HG03457 (cell line): ENCODE results near the gene LSM14A.
"Not testable (repeated sequence)": the region's sequence is repeated elsewhere in the genome, so short reads cannot be mapped to it uniquely, and the experiment has no call there.

ENCODE experiments used
- ATAC-seq: cut with Tn5 transposase; IDR thresholded peaks from one replicate; pipeline ENCODE4 v1.9.1; 2021; ENCODE audit warnings: moderate number of reproducible peaks; ENCODE audit not compliant: unreplicated experiment

LSM14A gene

DNA sequence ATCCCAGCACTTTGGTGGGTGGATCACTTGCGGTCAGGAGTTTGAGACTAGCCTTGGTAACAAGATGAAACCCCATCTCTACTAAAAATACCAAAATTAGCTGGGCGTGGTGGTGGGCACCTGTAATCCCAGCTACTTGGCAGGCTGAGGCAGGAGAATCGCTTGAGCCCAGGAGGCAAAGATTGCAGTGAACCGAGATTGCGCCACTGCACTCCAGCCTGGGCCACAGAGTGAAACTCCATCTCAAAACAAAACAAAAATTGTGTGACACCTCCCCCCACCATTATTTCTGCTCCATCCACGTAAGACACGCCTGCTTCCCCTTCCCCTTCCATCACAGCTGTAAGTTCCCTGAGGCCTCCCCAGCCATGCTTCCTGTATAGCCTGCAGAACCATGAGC is 13.3 kb upstream of the LSM14A start:
- ATAC-seq, result not testable (repeated sequence)

GRCh38 chr19:34159541-34159940 is 12.8 kb upstream of the LSM14A start:
- ATAC-seq, result not testable (repeated sequence)

- not testable (repeated sequence) for ATAC-seq
Observed at GRCh38 chr19:34161902-34162301, 10.4 kb upstream of the LSM14A start.

DNA sequence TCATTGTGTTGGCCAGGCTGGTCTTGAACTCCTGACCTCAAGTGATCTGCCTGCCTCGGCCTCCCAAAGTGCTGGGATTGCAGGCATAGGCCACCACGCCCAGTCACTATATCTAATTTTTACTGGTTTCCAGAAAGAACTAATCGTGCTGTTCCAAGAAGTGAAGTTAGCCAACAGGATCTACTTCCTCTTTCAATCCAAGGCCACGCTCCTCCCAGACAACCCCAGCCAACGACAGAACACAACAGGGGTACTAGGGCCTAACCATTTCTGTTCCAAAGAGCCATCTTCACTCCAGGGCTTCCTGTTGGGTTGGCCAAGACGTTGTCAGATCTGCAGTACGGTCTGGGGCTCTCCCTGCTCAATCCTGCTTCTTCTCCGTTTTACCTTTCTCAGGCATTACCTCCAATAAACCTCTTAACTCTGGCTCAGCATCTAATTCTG is 7.0 kb upstream of the LSM14A start:
- no peak for ATAC-seq

DNA sequence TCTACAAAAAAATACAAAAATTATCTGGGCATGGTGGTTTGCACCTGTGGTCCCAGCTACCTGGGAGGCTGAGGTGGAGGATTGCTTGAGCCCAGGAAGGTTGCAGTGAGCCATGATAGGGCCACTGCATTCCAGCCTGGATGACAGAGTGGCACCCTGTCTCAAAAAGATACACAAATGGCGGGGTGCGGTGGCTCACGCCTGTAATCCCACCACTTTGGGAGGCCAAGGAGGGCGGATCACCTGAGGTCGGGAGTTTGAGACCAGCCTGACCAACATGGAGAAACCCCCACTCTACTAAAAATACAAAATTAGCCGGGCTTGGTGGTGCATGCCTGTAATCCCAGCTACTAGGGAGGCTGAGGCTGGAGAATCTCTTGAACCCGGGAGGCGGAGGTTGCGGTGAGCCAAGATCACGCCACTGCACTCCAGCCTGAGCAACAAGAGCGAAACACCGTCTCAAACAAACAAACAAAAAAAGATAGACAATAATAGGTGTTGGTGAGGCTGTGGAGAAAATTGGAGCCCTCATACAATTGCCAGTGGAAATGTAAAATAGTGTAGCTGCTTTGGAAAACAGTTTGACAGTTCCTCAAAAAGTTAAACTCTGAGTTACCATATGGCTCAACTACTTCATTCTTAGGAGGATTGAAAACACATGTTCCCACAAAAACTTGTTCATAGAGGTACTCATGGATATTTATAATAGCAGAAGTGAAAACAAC is 2.7 kb upstream of the LSM14A start:
- not testable (repeated sequence) for ATAC-seq

- peak; percentile 7 for ATAC-seq
Observed at GRCh38 chr19:34171539-34171876, 796 bp upstream of the LSM14A start.

GRCh38 chr19:34172661-34173192 is 423 bp downstream of the LSM14A start:
- ATAC-seq, result peak; percentile 27

DNA sequence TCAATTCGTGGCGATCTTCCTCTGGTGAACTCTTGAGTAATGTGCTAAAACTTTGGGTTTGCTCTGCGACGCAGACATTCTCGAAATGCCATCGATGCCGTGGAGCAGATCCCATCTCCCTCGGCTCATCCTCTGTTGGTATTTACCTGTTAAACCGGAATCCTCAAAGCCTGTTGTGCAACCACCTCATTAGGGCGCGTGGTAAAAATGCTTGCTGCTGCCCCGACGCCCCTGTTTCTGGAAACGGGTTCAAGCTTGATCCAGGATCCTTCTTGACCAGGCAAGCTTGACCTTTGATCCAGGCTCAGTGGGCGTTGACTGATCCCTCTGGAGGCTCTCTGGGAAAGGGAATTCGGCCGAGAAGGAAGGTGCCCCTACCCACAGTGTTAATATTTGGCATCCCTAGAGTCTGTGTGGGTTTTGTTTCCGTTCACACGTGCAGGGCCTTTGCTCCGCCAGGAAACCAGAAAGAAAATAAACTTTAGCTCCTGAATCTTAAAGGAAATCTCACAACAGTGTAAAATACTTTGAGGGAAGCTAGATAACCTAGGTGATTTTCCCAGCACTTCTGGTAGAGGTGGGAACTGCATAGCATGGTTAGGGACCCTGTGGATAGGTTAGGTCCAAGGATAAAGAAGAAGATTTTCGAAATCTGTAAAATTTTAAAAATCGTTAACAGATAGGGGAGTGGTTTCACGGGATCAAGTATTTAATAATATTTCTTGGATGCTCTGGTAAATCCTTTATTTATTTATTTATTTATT is 1.1 kb downstream of the LSM14A start:
- no peak for ATAC-seq

- ATAC-seq, result not testable (repeated sequence)
Observed at GRCh38 chr19:34175173-34175572, 2.9 kb downstream of the LSM14A start.

DNA sequence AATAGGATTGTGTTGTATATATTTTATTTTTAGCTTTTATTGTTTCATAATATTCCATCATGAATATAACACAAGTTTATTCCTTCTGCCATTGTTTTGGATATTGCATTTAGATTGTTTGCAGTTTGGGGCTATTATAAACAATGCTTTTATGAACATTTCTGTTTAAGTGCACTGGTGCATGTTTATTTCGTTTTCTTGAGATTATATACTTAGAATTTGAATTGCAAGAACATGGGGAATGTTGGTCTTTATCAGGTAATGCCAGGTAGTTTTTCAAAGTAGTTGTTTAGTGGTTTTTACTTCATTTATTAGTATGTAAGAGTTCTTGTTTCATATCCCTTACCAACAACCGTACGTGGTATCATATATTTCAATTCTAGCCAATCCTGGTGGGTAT is 4.3 kb downstream of the LSM14A start:
- ATAC-seq, result no peak

- ATAC-seq, result no peak
Observed at GRCh38 chr19:34178274-34178610, 5.9 kb downstream of the LSM14A start.

DNA sequence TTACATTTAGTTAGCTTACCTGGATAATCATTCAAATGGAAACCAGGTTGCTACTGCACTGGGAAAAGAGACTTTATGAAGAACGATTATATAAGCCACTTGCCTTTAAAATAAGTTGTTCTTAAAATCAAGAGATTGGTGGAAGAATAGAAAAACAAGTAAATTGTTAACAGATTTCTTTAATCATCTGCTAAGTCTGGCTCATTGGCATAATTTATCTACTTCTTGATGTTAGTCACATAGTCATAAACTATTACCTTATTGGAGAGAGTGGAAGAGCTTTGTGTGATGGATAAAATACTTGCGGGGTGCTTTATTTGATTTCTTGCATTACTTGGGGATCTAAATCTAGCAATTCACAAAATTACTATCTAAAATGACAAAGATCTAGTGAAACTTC is 6.8 kb downstream of the LSM14A start:
- ATAC-seq, result no peak

DNA sequence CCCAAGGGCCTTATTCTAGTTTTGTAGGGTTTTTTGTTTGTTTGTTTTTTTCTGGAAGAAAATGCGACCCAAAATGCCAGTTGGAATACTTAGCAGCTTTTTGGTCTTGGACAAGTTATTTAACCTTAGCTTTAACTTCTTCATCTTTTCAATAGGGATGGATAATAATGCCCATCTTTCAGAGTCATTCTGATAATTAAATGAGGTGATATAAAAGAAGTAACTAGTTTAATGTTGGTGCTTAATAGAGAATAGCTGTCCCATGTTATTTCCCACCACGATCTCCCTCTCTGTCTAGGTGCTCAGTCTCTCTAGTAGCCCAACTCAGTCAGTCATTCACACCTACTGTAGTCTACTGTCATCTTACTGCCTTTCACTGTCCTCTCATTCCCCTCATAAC is 8.0 kb downstream of the LSM14A start:
- no peak for ATAC-seq

- ATAC-seq, result no peak
Observed at GRCh38 chr19:34180709-34181108, 8.4 kb downstream of the LSM14A start.

DNA sequence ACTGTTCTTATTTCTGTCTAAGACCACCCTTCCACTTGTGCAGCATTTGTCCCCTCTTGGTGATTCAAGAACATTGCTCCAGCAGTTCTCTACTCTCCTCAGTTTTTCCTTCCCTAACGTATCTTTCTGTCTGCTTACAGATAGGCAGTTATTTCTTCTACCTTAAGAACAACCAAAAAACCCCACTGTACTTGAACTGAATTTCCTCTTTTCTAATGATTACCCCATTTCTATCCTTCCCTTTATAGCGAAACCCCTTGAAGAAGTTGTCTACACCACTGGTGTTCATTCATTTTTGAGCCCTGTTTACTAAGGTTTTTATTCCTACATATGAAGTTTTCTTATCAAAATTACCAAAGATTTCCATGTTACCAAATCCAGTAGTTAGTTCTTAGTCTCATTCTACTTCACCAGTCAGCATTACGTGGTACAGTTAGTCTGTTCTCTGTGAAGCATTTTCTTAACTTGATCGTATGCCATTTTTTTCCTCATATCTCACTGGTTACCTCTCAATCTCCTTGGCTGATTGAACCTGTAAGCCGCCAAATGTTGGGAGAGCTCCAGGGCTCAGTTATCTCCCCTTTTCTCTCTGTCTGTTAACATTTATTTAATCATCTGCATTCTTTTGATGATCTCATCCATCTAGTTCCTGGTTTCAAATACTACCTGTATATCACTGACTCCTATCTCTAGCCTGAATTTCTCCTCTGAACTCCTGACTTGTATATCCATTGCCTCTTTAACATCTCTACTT is 9.0 kb downstream of the LSM14A start:
- no peak for ATAC-seq

DNA sequence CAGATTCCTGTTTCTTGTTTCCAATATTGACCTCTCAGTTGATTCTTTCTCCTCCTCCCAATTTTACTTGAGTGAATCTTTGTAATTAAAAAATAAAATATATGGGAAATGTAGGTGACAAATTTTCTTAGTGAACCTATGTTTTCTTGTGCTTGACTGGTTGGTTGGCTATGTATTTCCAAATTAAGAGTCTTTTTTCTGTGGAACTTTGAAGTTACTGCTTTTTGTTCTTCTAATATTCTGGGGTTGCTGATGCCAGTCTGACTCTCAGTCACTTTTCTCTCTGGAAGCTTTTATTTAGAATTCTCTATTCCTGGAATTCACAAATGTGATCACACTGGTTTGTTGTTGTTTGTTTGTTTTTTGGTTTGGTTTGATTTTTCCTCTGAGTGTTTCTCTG is 9.8 kb downstream of the LSM14A start:
- no peak for ATAC-seq

- ATAC-seq, result no peak
Observed at GRCh38 chr19:34184880-34185491, 12.7 kb downstream of the LSM14A start.

DNA sequence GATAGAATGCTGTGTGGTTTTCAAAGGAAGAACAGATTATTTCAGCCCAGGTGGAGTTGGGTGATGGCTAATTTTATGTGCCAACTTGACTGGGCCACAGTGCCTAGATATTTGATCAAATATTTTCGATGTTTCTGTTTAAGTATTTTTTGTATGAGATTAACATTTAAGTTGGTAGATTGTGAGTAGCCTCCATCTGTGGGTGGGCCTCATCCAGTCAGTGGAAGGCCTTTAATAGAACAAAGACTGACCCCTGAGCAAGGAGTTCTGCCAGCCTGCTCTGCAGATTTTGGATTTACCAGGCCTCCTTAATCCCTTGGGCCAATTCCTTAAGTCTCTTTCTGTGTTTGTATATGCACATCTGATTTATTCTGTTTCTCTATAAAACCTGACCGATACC is 13.9 kb downstream of the LSM14A start:
- ATAC-seq, result no peak

DNA sequence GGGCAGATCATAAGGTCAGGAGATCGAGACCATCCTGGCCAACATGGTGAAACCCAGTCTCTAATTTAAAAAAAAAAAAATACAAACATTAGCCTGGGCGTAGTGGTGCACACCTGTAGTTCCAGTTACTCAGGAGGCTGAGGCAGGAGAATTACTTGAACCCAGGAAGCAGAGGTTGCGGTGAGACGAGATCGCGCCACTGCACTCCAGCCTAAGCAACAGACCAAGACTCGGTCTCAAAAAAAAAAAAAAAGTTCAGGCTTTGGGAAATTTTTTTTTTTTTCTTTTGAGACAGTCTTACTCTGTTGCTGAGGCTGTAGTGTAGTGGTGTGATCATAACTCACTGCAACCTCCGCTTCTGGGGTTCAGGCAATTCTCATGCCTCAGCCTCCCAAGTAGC is 14.7 kb downstream of the LSM14A start:
- no peak for ATAC-seq

DNA sequence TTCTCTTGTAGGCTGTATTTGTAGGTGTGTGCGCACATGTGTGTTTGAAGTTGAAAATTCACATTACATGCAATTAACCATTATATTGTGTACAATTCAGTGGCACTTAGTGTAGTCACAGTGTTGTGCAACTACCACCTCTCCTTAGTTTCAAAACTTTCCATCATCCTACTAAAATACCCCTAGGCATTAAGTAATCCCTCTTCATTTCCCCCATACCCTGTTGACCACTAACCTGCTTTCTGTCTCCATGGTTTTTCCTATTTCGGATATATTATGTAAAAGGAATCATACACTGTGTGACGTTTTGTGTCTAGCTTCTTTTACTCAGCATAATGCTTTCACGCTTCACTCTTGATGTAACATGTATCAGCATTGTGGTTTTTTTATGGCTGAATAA is 16.1 kb downstream of the LSM14A start:
- no peak for ATAC-seq

GRCh38 chr19:34189199-34189916 is 17.1 kb downstream of the LSM14A start:
- ATAC-seq, result no peak
